Measurements from ENCODE around the gene EVI2B. TPM values are rescaled to one million over a fixed set of nuclear protein-coding genes. Genes with fewer than 3 reads are reported as not detected.
"Not testable (repeated sequence)": the region's sequence is repeated elsewhere in the genome, so short reads cannot be mapped to it uniquely, and the experiment has no call there.

Gene EVI2B
- total and polyA plus RNA-seq, 9 donors, result 1.7 to 31.9 (median 3.0) TPM

DNA sequence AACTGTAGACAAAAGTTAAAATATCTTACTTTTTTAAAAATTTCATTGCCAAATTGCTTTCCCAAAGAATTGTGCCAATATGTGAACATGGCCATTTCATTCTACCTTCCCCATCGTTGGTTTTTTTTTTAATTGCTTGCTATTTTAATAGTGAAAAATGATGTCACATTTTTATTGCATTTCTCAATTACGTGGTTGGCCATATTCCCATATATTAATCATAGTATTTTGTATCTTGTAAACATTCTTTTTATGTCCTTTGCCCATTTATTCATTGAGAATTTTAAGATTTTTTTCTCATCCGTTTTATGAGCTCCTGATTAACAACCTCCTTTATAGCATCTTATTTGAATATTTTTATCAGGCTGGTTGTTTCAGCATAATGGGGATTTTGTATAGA lies 24.1 kb downstream of the EVI2B start:
- intact Hi-C loops (cut with DNase I), result no loop called here
- H3K9me3 ChIP-seq, result no peaks in the 10 kb centered on the region
- H3K27ac ChIP-seq, result no peak overlapping the region
- DNase-seq, result no peak
- H3K36me3 ChIP-seq, result no peaks in the 10 kb centered on the region
- TF ChIP-seq, protein P1, sequence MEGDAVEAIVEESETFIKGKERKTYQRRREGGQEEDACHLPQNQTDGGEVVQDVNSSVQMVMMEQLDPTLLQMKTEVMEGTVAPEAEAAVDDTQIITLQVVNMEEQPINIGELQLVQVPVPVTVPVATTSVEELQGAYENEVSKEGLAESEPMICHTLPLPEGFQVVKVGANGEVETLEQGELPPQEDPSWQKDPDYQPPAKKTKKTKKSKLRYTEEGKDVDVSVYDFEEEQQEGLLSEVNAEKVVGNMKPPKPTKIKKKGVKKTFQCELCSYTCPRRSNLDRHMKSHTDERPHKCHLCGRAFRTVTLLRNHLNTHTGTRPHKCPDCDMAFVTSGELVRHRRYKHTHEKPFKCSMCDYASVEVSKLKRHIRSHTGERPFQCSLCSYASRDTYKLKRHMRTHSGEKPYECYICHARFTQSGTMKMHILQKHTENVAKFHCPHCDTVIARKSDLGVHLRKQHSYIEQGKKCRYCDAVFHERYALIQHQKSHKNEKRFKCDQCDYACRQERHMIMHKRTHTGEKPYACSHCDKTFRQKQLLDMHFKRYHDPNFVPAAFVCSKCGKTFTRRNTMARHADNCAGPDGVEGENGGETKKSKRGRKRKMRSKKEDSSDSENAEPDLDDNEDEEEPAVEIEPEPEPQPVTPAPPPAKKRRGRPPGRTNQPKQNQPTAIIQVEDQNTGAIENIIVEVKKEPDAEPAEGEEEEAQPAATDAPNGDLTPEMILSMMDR (IDR thresholded peaks at IDR 0.05), result no peak
- TF ChIP-seq EP300 (IDR thresholded peaks at IDR 0.05) (no peak), POLR2A (IDR thresholded peaks at IDR 0.05) (no peak)
- no peak overlapping the region for H3K4me3 ChIP-seq
- H3K27me3 ChIP-seq, result no peaks in the 10 kb centered on the region
- H3K4me1 ChIP-seq (ENCODE audit: insufficient read depth), result no peaks in the 10 kb centered on the region
- 57 to 76% (median 74%) methylated on average over 3 of the region's 3 CpGs for WGBS, 3 donors

DNA sequence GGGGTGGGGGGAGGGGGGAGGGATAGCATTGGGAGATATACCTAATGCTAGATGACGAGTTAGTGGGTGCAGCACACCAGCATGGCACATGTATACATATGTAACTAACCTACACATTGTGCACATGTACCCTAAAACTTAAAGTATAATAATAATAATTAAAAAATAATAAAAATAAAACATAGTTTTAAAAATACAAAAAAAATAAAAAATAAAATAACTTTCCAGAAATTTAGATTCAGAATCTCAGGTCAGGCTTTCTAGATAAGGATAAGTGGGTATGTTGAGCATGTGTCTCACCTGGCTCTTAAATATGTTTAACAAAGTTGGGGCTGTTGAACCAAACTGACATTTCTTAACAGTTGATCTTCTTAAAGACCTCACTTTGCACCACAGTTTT lies 25.9 kb downstream of the EVI2B start:
- H3K4me3 ChIP-seq; H3K36me3 ChIP-seq; H3K27ac ChIP-seq; intact Hi-C loops (cut with DNase I); DNase-seq; H3K9me3 ChIP-seq; H3K27me3 ChIP-seq; H3K4me1 ChIP-seq (ENCODE audit: insufficient read depth): not testable (repeated sequence)
- WGBS, 3 donors, result 82 to 100% (median 96%) methylated on average over 1 of the region's 1 CpG

DNA sequence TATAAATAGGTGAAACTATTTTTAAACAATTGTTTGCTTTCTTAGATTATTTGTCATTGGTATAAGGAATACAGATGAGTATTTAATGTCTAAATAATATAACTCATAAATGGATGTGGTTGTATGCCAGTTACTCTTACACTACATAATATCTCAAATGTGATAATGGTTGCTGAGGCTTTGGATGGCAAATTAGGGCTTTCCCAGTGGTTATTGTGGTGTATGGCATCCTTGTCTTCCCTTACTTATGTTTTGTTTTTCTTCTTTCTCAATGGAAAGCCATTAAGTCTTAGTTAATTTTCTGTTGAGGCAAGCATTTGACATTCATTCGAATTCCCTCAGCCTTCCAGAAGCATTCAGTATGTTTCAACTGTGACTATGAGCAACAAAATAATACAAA lies 27.3 kb downstream of the EVI2B start:
- no peak for DNase-seq
- no peaks in the 10 kb centered on the region for H3K36me3 ChIP-seq
- 92 to 96% (median 96%) methylated on average over 1 of the region's 1 CpG for WGBS, 3 donors
- no peaks in the 10 kb centered on the region for H3K27me3 ChIP-seq
- no peaks in the 10 kb centered on the region for H3K9me3 ChIP-seq
- intact Hi-C loops (cut with DNase I), result no loop called here
- no peak for TF ChIP-seq EP300 (IDR thresholded peaks at IDR 0.05)
- no peak for TF ChIP-seq POLR2A (IDR thresholded peaks at IDR 0.05)
- TF ChIP-seq, protein P1 (IDR thresholded peaks at IDR 0.05), result no peak
- H3K4me1 ChIP-seq (ENCODE audit: insufficient read depth), result no peaks in the 10 kb centered on the region
- no peak overlapping the region for H3K27ac ChIP-seq
- H3K4me3 ChIP-seq, result no peak overlapping the region

DNA sequence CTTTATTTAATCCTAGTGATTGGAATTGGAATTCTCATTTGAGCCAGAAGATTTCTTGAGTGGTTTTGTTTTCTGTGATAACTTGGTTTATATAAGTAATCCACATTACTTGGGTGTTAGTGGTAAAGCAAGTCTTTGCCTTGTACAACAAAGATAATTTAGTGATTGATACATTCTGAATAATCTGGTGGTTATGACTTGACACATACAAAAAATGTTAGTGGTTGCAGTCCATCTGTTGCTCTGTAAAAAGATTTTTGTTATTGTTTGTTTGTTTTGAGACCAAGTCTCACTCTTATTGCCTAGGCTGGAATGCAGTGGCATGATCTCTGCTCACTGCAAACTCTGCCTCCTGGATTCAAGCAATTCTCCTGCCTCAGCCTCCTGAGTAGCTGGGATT lies 30.0 kb downstream of the EVI2B start:
- H3K27me3 ChIP-seq, result no peaks in the 10 kb centered on the region
- no peak for TF ChIP-seq POLR2A (IDR thresholded peaks at IDR 0.05)
- TF ChIP-seq EP300 (IDR thresholded peaks at IDR 0.05), result no peak
- TF ChIP-seq, protein P1 (IDR thresholded peaks at IDR 0.05), result no peak

DNA sequence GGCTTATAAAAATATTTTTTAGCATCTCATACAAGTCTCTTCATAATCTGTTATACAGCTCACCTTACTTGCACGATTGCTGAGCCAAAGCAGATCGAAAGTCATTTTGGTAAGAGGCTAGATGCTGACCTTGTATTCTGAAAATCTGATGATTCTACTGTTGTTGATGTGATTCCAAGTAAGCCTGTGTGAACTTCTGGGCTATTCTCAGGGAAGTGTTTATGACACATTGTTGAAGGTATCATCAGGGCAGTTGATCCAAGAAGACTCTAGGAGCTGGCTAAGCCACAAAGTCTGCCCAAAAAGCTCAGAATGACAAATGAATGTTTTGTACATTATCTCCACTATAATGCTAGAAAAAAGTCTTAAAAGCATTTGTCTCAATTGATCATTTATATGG lies 32.8 kb downstream of the EVI2B start:
- no peak overlapping the region for H3K27ac ChIP-seq
- intact Hi-C loops (cut with DNase I), result no loop called here

More for the DNA sequence above, 30.0 kb downstream of the EVI2B start:
- Histone ChIP-seq H3K27ac (no peak overlapping the region), H3K4me1 (ENCODE audit: insufficient read depth) (no peaks in the 10 kb centered on the region), H3K36me3 (no peaks in the 10 kb centered on the region), H3K4me3 (no peak overlapping the region), H3K9me3 (no peaks in the 10 kb centered on the region)
- intact Hi-C loops (cut with DNase I), result no loop called here
- no peak for DNase-seq

More for the DNA sequence above, 32.8 kb downstream of the EVI2B start:
- H3K36me3 ChIP-seq, result no peaks in the 10 kb centered on the region
- WGBS, 3 donors, result 93 to 97% (median 94%) methylated on average over 2 of the region's 2 CpGs
- TF ChIP-seq, protein P1 (IDR thresholded peaks at IDR 0.05), result no peak
- TF ChIP-seq POLR2A (IDR thresholded peaks at IDR 0.05), result no peak
- no peaks in the 10 kb centered on the region for H3K27me3 ChIP-seq
- no peaks in the 10 kb centered on the region for H3K9me3 ChIP-seq
- no peak overlapping the region for H3K4me3 ChIP-seq
- no peaks in the 10 kb centered on the region for H3K4me1 ChIP-seq (ENCODE audit: insufficient read depth)
- no peak for DNase-seq

All from ovary (tissue), 9 donors.